ENCODE measurements around the gene GRIK2. TPM values are rescaled to one million over a fixed set of nuclear protein-coding genes. Genes with fewer than 3 reads are reported as not detected.

GRIK2 gene
- total RNA-seq, 4 donors from 2014 or later = 0.30 to 4.1 (median 1.3) TPM

DNA sequence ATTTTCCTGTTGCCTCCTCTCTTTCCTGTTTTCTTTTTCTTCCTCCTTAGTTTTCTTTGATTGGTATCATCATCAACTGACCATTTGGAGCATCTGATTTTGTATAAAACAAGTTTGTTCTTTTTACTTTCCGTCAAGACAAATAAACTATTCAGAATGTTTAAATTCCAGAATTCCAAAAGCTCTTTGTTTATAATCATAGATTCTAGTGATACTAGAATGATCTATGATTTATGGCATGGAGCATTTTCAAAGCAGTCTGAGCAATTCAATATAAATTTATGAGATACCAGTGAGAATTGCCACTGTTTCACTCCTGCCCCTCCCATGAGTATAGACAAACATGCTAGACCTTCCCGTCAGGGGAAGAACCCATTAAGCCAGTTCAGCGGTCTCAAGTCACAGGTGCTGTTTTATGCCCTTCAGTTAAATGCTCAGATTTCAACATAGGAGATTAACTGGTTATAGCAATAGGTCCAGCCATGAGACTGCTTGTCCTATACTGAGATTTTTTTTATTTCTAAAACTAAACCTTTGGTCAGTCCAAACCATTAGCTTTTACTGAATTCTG is 60.7 kb downstream of the GRIK2 start:
- no peak overlapping the region for H3K27ac ChIP-seq
- no peak for DNase-seq (ENCODE audit: low spot score in 2 of 2)
- WGBS = 72% methylated on average over 3 of the region's 3 CpGs
- no peaks in the 10 kb centered on the region for H3K4me1 ChIP-seq
- H3K27me3 ChIP-seq = no peaks in the 10 kb centered on the region
- H3K4me3 ChIP-seq = no peak overlapping the region
- H3K36me3 ChIP-seq = no peaks in the 10 kb centered on the region
- TF ChIP-seq POLR2AphosphoS5 (IDR thresholded peaks at IDR 0.05) (no peak), POLR2A (IDR thresholded peaks at IDR 0.05) (no peak), EP300 (IDR thresholded peaks at IDR 0.05) (no peak)
- TF ChIP-seq, protein P1, sequence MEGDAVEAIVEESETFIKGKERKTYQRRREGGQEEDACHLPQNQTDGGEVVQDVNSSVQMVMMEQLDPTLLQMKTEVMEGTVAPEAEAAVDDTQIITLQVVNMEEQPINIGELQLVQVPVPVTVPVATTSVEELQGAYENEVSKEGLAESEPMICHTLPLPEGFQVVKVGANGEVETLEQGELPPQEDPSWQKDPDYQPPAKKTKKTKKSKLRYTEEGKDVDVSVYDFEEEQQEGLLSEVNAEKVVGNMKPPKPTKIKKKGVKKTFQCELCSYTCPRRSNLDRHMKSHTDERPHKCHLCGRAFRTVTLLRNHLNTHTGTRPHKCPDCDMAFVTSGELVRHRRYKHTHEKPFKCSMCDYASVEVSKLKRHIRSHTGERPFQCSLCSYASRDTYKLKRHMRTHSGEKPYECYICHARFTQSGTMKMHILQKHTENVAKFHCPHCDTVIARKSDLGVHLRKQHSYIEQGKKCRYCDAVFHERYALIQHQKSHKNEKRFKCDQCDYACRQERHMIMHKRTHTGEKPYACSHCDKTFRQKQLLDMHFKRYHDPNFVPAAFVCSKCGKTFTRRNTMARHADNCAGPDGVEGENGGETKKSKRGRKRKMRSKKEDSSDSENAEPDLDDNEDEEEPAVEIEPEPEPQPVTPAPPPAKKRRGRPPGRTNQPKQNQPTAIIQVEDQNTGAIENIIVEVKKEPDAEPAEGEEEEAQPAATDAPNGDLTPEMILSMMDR (IDR thresholded peaks at IDR 0.05) = no peak
- H3K9me3 ChIP-seq = no peaks in the 10 kb centered on the region

DNA sequence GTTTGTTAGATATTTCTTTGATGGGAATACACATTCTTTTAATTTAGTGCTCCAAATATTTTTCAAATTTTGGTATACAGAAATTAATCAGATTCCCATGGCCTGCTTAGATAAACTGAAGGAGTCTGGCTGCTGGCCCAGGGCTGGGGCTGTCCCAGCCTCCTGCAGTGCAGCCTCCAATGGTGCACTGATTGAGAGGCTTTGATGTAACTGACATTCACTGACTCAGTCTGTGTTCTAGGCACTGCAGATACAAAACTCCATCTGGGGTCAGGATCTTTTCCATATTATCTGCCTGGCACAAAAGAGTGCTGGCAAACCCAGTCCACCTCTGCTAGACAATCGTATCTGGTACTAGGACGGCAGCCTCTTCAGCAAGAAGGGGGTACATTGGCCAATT is 64.8 kb downstream of the GRIK2 start:
- DNase-seq (ENCODE audit: low spot score in 2 of 2) = no peak
- WGBS = 68% methylated on average over 2 of the region's 2 CpGs
- TF ChIP-seq, protein P1 (IDR thresholded peaks at IDR 0.05) = no peak
- TF ChIP-seq POLR2A (IDR thresholded peaks at IDR 0.05) (no peak), EP300 (IDR thresholded peaks at IDR 0.05) (no peak), POLR2AphosphoS5 (IDR thresholded peaks at IDR 0.05) (no peak)
- no peak overlapping the region for H3K4me3 ChIP-seq
- no peaks in the 10 kb centered on the region for H3K9me3 ChIP-seq
- no peaks in the 10 kb centered on the region for H3K4me1 ChIP-seq
- H3K27me3 ChIP-seq = no peaks in the 10 kb centered on the region
- H3K27ac ChIP-seq = no peak overlapping the region
- no peaks in the 10 kb centered on the region for H3K36me3 ChIP-seq

DNA sequence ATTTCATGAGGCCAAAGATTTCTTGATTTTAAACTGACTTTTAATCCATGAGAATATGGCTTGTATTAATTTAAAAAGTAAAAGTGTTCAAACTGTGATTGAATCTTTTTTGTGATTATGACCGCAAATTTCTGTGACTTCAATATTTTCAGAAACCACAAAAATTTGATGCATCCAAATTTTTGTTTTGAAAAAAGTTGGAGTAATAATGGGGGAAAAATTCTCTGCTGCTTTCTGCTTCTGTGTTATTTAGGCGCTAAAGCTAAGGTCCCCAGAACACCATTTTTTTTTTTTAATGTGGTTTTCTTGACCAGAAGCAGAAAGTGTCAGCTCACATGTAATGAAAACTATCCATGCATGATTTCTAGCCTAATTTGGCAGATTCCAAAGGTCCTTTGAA is 65.3 kb downstream of the GRIK2 start:
- WGBS = 75% methylated on average over 2 of the region's 2 CpGs
- no peak overlapping the region for H3K4me3 ChIP-seq
- no peaks in the 10 kb centered on the region for H3K27me3 ChIP-seq
- H3K36me3 ChIP-seq = no peaks in the 10 kb centered on the region
- H3K9me3 ChIP-seq = no peaks in the 10 kb centered on the region
- no peak for DNase-seq (ENCODE audit: low spot score in 2 of 2)
- no peak for TF ChIP-seq POLR2A (IDR thresholded peaks at IDR 0.05)
- no peak for TF ChIP-seq EP300 (IDR thresholded peaks at IDR 0.05)
- TF ChIP-seq POLR2AphosphoS5 (IDR thresholded peaks at IDR 0.05) = no peak
- TF ChIP-seq, protein P1 (IDR thresholded peaks at IDR 0.05) = no peak
- H3K27ac ChIP-seq = no peak overlapping the region
- no peaks in the 10 kb centered on the region for H3K4me1 ChIP-seq

DNA sequence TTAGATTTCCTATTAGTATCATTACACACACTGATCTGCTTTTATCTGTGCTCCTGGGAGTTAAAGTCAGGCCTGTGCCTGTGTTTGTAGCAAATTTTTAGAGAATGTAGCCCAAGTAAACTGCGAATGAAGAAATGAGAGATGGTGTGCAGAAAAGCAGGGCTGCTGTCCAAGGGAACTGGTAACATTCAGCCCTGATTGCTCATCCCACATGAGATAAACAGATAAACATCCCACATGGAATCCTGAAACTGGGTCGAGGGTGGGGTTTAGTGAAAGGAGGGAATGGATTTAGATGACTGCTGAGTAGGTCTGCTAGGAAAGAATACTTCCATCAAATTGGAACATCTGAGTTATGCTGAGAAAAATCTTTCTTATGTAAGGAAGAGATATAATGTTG is 69.1 kb downstream of the GRIK2 start:
- DNase-seq (ENCODE audit: low spot score in 2 of 2) = no peak
- H3K36me3 ChIP-seq = no peaks in the 10 kb centered on the region
- H3K9me3 ChIP-seq = no peaks in the 10 kb centered on the region
- no peak for TF ChIP-seq POLR2AphosphoS5 (IDR thresholded peaks at IDR 0.05)
- TF ChIP-seq, protein P1 (IDR thresholded peaks at IDR 0.05) = no peak
- no peak for TF ChIP-seq EP300 (IDR thresholded peaks at IDR 0.05)
- TF ChIP-seq POLR2A (IDR thresholded peaks at IDR 0.05) = no peak
- no peaks in the 10 kb centered on the region for H3K27me3 ChIP-seq
- no peak overlapping the region for H3K27ac ChIP-seq
- no peak overlapping the region for H3K4me3 ChIP-seq
- 41% methylated on average over 2 of the region's 2 CpGs for WGBS
- H3K4me1 ChIP-seq = no peaks in the 10 kb centered on the region

DNA sequence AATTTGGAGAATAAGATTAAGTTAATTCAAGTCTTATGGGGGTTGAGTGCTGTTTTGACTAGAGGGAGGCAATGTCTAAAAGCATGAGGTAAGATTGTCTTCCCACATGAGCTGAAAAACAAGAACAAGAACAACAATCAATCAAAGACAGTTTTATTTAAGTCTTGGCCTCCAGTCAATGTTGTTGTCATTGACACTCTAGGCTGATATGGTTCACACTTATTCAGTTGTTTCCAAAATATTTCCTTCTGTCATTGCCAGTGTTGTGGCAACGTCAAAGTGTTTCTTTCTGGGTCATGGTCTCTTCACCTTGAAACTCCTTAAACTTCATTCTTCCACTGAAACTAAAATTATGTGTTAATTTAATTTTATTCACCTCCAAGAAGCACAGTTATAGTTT is 72.4 kb downstream of the GRIK2 start:
- Histone ChIP-seq H3K27ac (no peak overlapping the region), H3K36me3 (no peaks in the 10 kb centered on the region), H3K27me3 (no peaks in the 10 kb centered on the region), H3K9me3 (no peaks in the 10 kb centered on the region), H3K4me1 (no peaks in the 10 kb centered on the region), H3K4me3 (no peak overlapping the region)
- no peak for DNase-seq (ENCODE audit: low spot score in 2 of 2)
- WGBS = 42% methylated on average over 1 of the region's 1 CpG
- TF ChIP-seq EP300 (IDR thresholded peaks at IDR 0.05) (no peak), POLR2A (IDR thresholded peaks at IDR 0.05) (no peak), POLR2AphosphoS5 (IDR thresholded peaks at IDR 0.05) (no peak)
- TF ChIP-seq, protein P1 (IDR thresholded peaks at IDR 0.05) = no peak

Measured in suprapubic skin (tissue), 4 donors.